ENCODE measurements around the gene SOX5. TPM values are rescaled to one million over a fixed set of nuclear protein-coding genes. Genes with fewer than 3 reads are reported as not detected.

The SOX5 gene
- total RNA-seq, 3 donors from 2014 or later (not counting 1 experiment from before 2014, with no cell fraction given) = 0.80 to 0.95 TPM; not detected in 1

GRCh38 chr12:23929906-23930305 is 19.6 kb downstream of the SOX5 start:
- ATAC-seq (no peak), DNase-seq (no peak)
- TF ChIP-seq CTCF (IDR thresholded peaks at IDR 0.05) = no peak
- no CpG with 5 or more reads among the region's 2 CpGs for WGBS (ENCODE audit: insufficient coverage)
- no peaks in the 10 kb centered on the region for H3K36me3 ChIP-seq (ENCODE audit: control insufficient read depth, insufficient read depth, low read length)
- Mint-ChIP-seq H3K27me3 (ENCODE audit: low read depth in 2 of 2) (no peaks in the 10 kb centered on the region), H3K4me1 (no peaks in the 10 kb centered on the region), H3K4me3 (no peak overlapping the region), H3K36me3 (no peaks in the 10 kb centered on the region), H3K9me3 (peaks cover 0 to 3% of the 10 kb centered on the region in 2 donors), H3K27ac (no peak overlapping the region)
- H3K27me3 ChIP-seq (ENCODE audit: control insufficient read depth, insufficient read depth, low read length) = no peaks in the 10 kb centered on the region
- H3K4me3 ChIP-seq (ENCODE audit: low read length) = no peak overlapping the region
- H3K4me1 ChIP-seq (ENCODE audit: control insufficient read depth, insufficient read depth, low read length) = no peaks in the 10 kb centered on the region
- no peaks in the 10 kb centered on the region for H3K9me3 ChIP-seq (ENCODE audit: control insufficient read depth, insufficient read depth, low read length)
- H3K27ac ChIP-seq (ENCODE audit: low read length) = no peak overlapping the region
- intact Hi-C loops (cut with micrococcal nuclease) = no loop called here

GRCh38 chr12:23927907-23928306 is 21.6 kb downstream of the SOX5 start:
- no peak for TF ChIP-seq CTCF (IDR thresholded peaks at IDR 0.05)
- ATAC-seq = no peak
- peaks cover 0 to 5% of the 10 kb centered on the region in 2 donors for H3K9me3 Mint-ChIP-seq

GRCh38 chr12:23921099-23921856 is 28.2 kb downstream of the SOX5 start:
- Mint-ChIP-seq H3K4me1 (no peaks in the 10 kb centered on the region), H3K36me3 (no peaks in the 10 kb centered on the region), H3K9me3 (peaks cover 0 to 4% of the 10 kb centered on the region in 2 donors), H3K27ac (no peak overlapping the region), H3K27me3 (ENCODE audit: low read depth in 2 of 2) (no peaks in the 10 kb centered on the region), H3K4me3 (no peak overlapping the region)
- H3K36me3 ChIP-seq (ENCODE audit: control insufficient read depth, insufficient read depth, low read length) = no peaks in the 10 kb centered on the region
- H3K27me3 ChIP-seq (ENCODE audit: control insufficient read depth, insufficient read depth, low read length) = no peaks in the 10 kb centered on the region
- ATAC-seq (no peak), DNase-seq (no peak)
- TF ChIP-seq CTCF (IDR thresholded peaks at IDR 0.05) = no peak
- intact Hi-C loops (cut with micrococcal nuclease) = no loop called here
- H3K27ac ChIP-seq (ENCODE audit: low read length) = no peak overlapping the region
- WGBS (ENCODE audit: insufficient coverage) = 83% methylated on average over 5 of the region's 5 CpGs
- H3K4me1 ChIP-seq (ENCODE audit: control insufficient read depth, insufficient read depth, low read length) = no peaks in the 10 kb centered on the region
- H3K4me3 ChIP-seq (ENCODE audit: low read length) = no peak overlapping the region
- H3K9me3 ChIP-seq (ENCODE audit: control insufficient read depth, insufficient read depth, low read length) = no peaks in the 10 kb centered on the region

More at GRCh38 chr12:23927907-23928306, 21.6 kb downstream of the SOX5 start:
- no peak overlapping the region for H3K27ac Mint-ChIP-seq
- Histone ChIP-seq H3K36me3 (ENCODE audit: control insufficient read depth, insufficient read depth, low read length) (no peaks in the 10 kb centered on the region), H3K27me3 (ENCODE audit: control insufficient read depth, insufficient read depth, low read length) (no peaks in the 10 kb centered on the region), H3K4me1 (ENCODE audit: control insufficient read depth, insufficient read depth, low read length) (no peaks in the 10 kb centered on the region), H3K4me3 (ENCODE audit: low read length) (no peak overlapping the region), H3K27ac (ENCODE audit: low read length) (no peak overlapping the region), H3K9me3 (ENCODE audit: control insufficient read depth, insufficient read depth, low read length) (no peaks in the 10 kb centered on the region)
- no peaks in the 10 kb centered on the region for H3K4me1 Mint-ChIP-seq
- no peak overlapping the region for H3K4me3 Mint-ChIP-seq
- 93% methylated on average over 3 of the region's 3 CpGs for WGBS (ENCODE audit: insufficient coverage)
- DNase-seq = no peak
- intact Hi-C loops (cut with micrococcal nuclease) = no loop called here
- no peaks in the 10 kb centered on the region for H3K27me3 Mint-ChIP-seq (ENCODE audit: low read depth in 2 of 2)
- no peaks in the 10 kb centered on the region for H3K36me3 Mint-ChIP-seq

- Mint-ChIP-seq H3K27me3 (ENCODE audit: low read depth in 2 of 2) (no peaks in the 10 kb centered on the region), H3K9me3 (peaks cover 5 to 9% of the 10 kb centered on the region in 2 donors), H3K36me3 (no peaks in the 10 kb centered on the region), H3K4me3 (no peak overlapping the region), H3K27ac (no peak overlapping the region), H3K4me1 (no peaks in the 10 kb centered on the region)
- H3K9me3 ChIP-seq (ENCODE audit: control insufficient read depth, insufficient read depth, low read length) = no peaks in the 10 kb centered on the region
- TF ChIP-seq CTCF (IDR thresholded peaks at IDR 0.05) = no peak
- WGBS (ENCODE audit: insufficient coverage) = 69% methylated on average over 3 of the region's 3 CpGs
- no peak overlapping the region for H3K4me3 ChIP-seq (ENCODE audit: low read length)
- no peaks in the 10 kb centered on the region for H3K36me3 ChIP-seq (ENCODE audit: control insufficient read depth, insufficient read depth, low read length)
- DNase-seq = no peak
- no peaks in the 10 kb centered on the region for H3K27me3 ChIP-seq (ENCODE audit: control insufficient read depth, insufficient read depth, low read length)
- no peak for ATAC-seq
- H3K4me1 ChIP-seq (ENCODE audit: control insufficient read depth, insufficient read depth, low read length) = no peaks in the 10 kb centered on the region
- no peak overlapping the region for H3K27ac ChIP-seq (ENCODE audit: low read length)
- intact Hi-C loops (cut with micrococcal nuclease) = no loop called here
Measured at GRCh38 chr12:23911574-23911973, 37.9 kb downstream of the SOX5 start.

Data from natural killer cell (primary cell).